Forelimb muscle (tissue), 1 donor: ENCODE measurements around the gene LRRC37B. TPM values are rescaled to one million over a fixed set of nuclear protein-coding genes. Genes with fewer than 3 reads are reported as not detected.
"Not testable (repeated sequence)": the region's sequence is repeated elsewhere in the genome, so short reads cannot be mapped to it uniquely, and the experiment has no call there.

Experiments
- DNase-seq: peaks from one replicate; pipeline ENCODE4 v3.0.0-alpha.2; 2013; ENCODE audit warnings: low read depth
- polyA plus RNA-seq: library from polyadenylated mRNA; unstranded; fragments of 120-200 nt; gene quantifications from one replicate; pipeline ENCODE4 v1.2.1, GENCODE V29; 2013; ENCODE audit not compliant: insufficient read length

The LRRC37B gene
- 12.7 TPM for polyA plus RNA-seq

DNA sequence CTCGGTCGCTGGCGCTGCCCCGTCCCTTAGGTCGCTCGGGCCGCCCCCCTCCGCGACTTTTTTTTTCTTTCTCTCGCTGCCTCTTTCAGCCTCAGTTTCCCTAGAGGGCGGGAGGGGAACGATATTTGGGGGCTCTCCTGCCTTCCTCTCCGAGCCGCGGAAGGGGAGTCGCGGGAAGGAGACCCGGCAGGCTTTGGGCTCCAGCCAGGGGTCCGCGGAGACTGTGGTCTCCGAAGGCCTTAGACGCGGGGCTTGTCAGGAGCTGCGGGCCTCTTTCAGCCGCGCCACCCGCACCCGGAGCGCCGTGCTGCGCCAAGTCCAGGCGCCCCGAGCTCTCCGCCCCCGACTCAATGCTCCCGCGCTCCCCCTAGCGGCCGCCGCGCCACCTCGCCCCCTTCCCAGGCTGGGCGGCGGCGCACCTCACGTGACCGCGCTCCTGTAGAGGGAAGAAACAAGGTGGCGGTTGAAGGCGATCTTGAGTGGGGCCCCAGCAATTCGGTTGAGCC is at the start of gene LRRC37B:
LRRC37B (plus strand) TSS at position 427 of the 506 bp plus-strand sequence. CDS start 14,010 bp downstream, outside the sequence.
- no peak for DNase-seq

DNA sequence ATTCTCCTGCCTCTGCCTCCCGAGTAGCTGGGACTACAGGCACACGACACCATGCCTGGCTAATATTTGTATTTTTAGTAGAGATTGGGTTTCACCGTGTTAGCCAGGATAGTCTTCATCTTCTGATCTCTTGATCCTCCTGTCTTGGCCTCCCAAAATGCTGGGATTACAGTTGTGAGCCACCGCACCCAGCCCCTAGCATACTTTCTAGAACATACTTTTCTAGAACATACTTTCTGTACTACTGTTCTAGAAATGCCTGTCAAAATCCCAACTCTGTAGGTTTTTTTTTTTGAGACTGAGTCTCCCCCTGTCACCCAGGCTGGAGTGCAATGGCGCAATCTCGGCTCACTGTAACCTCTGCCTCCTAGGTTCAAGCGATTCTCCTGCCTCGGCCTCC is 43.1 kb upstream of the LRRC37B start:
- not testable (repeated sequence) for DNase-seq

DNA sequence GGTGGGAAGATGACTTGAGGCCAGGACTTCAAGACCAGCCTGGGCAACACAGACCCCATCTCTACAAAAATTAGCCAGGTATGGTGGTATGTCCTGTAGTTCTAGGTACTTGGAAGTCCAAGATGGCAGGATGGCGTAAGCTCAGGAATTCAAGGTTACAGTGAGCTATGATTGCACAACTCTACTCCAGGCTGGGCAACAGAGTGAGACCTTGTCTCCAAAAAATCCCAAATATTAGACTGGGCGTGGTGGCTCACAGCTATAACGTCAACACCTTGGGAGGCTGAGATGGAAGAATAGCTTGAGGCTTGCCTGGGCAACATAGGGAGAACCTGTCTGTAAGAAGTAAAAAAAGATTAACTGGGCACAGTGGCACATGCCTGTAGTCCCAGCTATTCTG is 39.5 kb upstream of the LRRC37B start:
- DNase-seq: no peak

DNA sequence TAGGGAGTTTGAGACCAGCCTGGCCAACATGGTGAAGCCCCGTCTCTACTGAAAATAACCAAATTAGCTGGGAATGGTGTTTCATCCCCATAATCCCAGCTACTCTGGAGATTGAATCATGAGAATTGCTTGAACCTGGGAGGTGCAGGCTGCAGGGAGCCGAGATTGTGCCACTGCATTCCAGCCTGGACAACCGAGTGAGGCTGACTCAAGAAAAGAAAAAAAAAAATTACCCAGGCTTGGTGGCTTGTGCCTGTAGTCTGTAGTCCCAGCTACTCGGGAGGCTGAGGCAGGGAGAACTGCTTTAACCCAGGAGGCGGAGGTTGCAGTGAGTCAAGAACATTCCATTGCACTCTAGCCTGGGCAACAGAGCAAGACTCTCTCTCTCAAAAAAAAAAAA is 36.8 kb upstream of the LRRC37B start:
- not testable (repeated sequence) for DNase-seq

DNA sequence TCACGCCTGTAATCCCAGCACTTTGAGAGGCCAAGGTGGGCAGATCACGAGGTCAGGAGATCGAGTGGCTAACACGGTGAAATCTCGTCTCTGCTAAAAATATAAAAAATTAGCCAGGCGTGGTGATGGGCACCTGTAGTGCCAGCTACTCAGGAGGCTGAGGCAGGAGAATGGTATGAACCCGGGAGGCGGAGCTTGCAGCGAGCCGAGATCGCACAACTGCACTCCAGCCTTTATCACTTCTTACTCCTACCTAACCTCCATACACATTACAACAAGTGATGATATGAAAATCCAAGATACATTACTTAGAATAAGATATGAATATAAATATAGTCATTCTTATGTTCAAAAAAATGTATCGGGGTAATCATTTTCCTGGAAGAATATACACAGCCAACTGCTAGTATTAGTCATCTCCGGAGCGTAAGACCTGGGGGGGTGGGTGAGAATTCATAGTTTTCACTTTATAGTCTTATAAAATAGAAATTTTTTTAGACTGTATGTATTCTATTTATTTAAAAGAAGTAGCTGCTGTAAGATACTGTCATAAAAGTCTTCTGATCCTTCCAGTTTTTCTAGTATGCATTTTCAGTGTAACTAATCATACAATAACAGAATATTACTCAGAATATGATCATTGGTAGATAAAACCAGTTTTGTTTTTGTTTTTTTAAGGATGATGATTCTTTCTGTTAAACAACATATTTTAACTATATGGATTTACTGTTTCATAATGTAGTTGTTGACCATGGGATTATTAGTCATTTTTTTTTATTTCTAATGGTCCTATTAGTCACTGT is 32.7 kb upstream of the LRRC37B start:
- DNase-seq: not testable (repeated sequence)

DNA sequence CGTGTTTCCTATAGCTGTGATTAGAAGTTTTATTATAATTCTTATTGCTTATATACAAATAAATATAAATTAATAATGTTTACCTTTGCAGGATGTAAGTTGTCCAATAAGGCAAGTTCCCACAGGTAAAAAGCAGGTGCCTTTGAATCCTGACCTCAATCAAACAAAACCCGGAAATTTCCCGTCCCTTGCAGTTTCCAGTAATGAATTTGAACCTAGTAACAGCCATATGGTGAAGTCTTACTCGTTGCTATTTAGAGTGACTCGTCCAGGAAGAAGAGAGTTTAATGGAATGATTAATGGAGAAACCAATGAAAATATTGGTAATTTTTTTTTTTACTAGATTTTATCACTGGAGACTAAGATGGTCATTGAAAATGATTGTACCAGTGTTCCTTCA is 31.8 kb upstream of the LRRC37B start:
- DNase-seq: not testable (repeated sequence)

DNA sequence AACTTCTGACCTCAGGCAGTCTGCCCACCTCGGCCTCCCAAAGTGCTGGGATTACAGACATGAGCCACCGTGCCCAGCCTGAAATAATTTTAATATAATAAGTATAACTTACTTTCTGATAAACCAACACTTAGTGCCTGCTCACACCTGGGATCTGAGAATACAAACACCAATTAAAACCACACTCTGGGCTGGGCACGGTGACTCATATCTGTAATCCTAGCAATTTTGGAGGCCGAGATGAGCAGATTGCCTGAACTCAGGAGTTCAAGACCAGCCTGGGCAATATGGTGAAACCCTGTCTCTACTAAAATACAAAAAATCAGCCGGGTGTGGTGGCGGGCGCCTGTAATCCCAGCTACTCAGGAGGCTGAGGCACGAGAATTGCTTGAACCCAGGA is 15.4 kb upstream of the LRRC37B start:
- not testable (repeated sequence) for DNase-seq

DNA sequence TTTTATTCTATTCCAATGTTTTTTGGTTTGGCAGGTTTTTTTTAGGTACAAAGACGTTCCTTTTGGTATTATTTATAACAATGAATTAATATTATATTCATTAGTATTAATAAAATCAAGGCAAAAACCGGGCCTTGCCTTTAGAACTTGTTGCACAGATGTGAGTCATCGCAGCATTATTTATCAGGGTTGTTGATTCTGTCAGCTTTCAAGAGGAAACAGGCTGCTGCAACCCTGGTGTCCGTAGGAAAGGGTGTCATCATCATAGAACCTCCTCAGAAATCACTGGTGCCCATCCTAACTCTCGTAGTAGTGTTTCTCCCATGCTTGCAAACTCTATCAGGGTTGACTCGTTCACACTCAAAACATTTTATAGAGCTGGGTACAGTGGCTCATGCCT is 10.2 kb upstream of the LRRC37B start:
- DNase-seq: no peak

DNA sequence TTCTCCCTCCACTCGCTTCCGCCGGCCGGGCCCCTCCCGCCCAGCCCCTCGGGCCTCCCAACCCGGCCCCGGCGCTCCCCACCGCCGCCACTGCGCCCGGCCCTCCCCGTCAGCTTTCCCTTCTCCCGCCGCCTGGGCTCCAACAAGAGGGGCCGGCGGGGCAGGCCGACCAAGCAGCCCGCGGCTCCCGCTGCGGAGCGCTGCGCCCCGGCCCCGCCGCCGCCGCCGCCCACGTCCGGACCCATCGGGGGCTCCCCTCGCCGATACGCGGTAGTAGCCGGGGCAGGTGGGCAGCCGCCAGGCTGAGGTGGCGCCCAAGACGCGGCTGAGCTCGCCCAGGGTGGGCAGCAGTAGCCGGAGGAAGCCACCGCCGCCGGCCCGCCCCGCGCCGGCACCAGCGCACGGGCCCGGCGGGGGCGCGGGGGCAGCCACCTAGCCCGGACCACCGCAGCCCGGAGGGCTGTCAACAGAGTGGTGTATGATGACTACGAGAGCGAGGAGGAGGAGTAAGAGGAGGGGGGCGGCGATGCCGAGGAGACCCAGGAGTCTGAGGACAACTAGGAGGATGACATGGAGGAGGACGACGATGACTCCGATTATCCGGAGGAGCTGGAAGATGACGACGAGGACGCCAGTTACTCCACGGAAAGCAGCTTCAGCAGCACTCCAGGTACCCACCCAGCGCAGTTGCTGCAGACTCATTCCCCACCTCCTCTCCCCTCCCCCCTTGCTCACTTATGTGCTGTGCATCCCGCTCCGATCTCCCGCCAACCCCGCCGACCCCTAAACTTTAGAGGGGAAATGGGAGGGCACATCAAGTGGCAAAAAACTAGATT is 498 bp downstream of the LRRC37B start:
- no peak for DNase-seq

DNA sequence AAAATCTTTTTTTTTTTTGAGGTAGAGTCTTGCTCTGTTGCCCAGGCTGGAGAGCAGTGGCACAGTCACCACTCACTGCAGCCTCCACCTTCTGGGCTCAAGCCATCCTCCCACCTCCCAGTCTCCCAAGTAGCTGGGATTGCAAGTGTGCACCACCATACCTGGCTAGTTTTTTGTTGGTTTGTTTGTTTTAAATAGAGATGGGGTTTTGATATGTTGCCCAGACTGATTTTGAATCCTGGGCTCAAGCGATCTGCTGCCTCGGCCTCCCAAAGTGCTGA is 2.0 kb downstream of the LRRC37B start:
- DNase-seq: no peak

DNA sequence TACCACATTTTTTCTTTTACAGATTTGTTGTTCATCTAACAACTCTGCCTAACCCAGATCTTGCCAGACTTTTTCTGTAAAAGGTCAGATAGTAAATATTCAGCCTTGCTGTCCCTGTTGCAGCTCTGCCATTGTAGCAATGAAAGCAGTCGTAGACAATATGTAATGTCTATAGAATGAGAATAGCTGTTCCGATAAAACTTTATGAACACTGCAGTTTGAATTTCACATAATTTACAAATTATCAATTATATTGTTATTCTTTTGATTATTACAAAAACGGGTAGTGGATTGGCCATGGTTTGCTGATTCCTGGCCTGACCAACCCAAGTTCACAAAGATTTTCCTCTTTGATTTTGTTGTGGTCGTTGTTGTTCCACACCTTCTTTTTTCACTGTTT is 2.9 kb downstream of the LRRC37B start:
- no peak for DNase-seq

DNA sequence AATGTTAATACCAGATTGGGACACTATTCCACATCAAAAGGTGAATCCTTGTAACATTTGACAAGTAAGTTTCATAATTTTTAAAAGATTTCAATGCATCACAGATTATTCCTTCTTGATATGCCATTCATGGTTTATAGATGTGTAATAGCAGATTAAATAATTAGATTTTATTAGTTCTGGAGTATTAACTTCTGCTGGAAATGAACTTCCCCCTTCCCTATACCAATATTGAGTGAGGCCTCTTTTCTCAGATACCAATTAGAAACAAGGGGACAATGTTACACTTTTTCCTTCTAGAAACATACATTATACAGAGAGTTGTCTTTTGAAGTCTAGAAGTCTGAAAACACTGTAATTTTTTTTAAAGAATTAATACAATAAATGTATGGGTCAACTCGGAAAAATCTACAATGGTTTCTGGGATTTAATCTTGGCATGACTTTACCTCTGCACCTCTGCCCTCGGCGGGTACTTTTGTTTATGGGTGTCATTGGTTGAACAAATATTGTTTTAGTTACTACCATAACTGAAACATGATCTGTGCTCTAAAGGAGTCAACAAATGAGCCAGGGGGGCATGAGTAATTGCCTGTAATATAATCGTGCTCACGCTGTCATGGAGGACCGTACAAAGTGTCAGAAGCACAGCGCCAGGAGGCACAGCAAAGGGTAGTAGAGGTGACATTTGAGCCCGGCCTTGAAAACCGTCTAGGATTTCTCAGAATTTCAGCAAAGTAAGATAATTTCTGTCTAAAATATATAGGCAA is 8.2 kb downstream of the LRRC37B start:
- no peak for DNase-seq

DNA sequence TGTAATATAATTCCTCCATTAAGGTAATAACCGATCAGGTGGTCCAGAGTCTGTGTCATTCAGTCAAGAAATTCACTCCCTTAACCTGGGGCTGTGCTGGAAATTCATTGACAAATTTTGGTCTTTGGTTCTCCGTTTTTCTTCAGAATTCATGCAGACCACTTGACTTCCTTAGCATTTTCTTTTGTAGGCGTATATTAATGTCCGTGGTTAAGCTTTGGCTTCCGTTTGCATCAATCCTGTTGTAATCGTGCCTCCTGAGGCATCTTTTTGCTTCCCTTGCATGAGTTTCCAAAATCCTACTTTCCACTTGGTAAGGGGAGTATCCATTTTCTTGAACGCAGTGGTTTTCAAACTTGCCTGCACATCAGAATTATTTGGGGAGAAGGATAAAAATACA is 9.0 kb downstream of the LRRC37B start:
- DNase-seq: no peak

DNA sequence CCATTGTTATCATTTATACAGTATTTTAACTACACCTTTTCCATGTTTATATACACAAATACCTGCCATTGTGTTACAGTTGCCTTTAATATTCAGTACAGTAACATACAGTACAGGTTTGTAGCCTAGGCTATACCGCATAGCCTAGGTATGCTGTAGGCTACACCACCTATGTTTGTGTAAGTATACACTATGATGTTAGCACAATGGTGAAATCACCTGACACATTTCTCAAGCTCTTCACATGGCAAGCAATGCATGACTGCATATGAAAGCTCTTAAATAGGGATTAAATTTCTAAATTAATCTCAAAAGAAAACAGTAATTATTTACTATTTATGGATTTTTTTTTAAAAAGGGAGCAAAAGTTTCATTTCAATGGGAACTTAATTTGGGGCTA is 12.0 kb downstream of the LRRC37B start:
- no peak for DNase-seq

DNA sequence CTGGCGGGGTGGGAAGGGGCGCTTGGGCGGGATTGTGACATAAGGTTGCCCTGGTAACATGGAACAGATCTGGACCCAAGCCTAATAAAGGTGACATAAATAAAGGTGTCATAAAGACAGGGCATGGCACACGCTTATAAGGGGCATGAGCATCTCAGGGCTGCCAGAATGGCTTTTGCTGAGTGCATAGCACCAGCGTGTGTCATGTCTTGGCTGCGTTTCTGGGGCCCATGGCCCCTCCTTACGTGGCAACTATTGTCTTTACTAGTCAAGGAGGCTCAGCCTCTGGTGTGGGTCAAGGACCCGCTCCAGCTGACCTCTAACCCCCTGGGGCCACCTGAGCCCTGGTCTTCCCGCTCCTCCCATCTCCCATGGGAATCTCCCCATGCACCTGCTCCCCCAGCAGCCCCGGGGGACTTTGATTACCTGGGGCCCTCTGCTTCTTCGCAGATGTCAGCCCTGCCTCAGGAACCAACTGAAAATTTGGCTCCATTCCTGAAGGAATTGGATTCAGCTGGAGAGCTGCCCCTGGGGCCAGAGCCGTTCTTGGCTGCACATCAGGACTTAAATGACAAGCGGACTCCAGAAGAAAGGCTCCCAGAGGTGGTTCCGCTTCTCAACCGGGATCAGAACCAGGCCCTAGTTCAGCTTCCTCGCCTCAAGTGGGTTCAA is 13.9 kb downstream of the LRRC37B start:
- DNase-seq: no peak

DNA sequence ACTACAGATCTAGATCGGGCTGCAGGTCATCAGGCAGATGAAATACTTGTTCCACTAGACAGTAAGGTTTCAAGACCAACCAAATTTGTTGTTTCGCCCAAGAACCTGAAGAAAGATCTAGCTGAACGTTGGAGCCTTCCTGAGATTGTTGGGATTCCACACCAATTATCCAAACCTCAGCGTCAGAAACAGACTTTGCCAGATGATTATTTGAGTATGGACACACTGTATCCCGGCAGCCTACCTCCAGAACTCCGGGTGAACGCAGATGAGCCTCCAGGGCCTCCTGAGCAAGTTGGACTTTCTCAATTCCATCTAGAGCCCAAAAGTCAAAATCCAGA is 14.4 kb downstream of the LRRC37B start:
- DNase-seq: no peak

DNA sequence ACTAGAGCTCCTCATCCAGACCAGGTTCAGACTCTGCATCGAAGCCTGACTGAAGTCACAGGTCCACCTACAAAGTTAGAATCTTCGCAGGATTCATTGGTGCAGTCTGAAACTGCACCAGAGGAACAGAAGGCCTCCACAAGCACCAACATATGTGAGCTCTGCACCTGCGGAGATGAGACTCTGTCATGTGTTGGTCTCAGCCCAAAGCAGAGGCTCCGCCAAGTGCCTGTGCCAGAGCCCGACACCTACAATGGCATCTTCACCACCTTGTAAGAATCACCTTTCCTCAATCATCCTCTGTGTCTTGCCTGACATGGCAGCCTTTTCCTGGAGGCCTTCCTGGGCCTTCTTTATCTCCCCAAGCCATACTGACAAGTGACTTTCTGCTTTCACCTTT is 15.4 kb downstream of the LRRC37B start:
- DNase-seq: not testable (repeated sequence)

DNA sequence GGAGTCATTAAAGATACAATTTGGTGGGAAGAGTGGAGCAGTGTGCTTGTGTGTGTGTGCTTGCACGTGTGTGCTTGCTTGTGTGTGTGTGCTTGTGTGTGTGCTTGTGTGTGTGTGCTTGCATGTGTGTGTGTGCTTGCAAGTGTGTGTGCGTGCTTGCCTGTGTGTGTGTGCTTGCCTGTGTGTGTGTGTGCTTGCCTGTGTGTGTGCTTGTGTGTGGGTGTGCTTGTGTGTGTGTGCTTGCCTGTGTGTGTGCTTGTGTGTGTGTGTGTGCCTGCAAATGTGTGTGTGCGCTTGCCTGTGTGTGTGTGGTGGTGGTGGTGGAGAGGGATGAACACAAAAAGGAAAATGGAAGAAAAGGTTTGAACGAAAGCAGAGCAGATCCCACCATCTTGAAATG is 20.1 kb downstream of the LRRC37B start:
- not testable (repeated sequence) for DNase-seq

DNA sequence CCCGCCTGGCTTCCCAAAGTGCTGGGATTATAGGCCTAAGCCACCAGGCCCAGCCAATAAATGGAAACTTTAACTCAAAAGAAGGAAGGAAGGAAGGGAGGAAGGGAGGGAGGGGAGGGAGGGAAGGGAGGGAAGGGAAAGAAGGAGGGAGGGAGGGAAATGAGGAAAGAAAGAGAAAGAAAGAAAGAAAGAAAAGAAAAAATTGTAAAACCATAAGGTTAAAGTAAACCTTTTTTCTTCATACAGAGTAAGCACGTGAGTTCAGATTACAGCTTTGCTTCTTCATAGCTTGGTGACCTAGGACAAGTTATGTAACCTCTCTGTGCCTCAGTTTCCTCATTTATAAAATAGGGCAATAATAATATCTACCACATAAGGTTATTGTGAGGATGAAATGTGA is 26.0 kb downstream of the LRRC37B start:
- DNase-seq: no peak

DNA sequence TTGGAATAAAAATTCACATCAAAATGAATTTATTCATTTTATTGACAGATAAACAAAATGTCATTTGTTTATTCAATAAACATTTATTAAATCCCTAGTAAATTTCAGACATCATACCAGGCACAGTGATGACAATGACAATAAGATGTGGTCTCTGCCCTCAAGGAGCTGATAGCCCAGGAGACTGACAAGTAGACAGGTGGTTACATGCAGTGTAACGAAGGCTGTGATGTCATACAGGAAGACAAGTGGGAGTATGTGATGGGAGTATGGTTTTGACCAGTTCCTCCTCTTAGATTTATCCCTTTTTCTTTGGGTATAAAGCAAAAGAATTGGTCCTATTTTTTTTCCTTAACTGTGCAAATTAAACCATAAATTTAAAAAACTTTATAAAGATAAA is 26.6 kb downstream of the LRRC37B start:
- DNase-seq: not testable (repeated sequence)

DNA sequence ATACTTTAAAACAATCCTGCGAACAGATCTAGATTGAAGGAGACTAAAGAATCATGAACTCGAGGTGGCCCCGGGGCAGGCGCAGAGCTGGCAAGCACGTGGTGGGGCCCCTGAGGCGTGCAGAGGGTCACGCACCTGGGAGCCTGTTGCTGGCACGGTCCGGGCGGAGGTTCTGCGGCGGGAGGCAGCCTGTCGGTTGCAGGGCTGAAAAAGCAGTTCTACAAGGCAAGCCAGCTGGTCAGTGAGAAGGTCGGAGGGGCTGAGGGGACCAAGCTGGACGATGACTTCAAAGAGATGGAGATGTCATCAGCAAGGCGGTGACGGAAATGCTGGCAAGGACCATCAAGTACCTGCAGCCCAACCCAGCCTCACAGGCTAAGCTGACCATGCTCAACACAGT is 33.1 kb downstream of the LRRC37B start:
- not testable (repeated sequence) for DNase-seq
